ENCODE results near the gene ARHGEF37.

ARHGEF37 gene

GRCh38 chr5:149611326-149611725 lies 30.0 kb downstream of the ARHGEF37 start:
- Histone ChIP-seq H3K36me3 (ENCODE audit: control insufficient read depth, insufficient read depth, low read length) (no peaks in the 10 kb centered on the region), H3K27me3 (ENCODE audit: control insufficient read depth, insufficient read depth, low read length) (no peaks in the 10 kb centered on the region; the same call in 1 of the 2 replicates), H3K4me3 (ENCODE audit: low read length) (no peak overlapping the region), H3K27ac (ENCODE audit: low read length) (no peak overlapping the region), H3K9me3 (ENCODE audit: control insufficient read depth, insufficient read depth, low read length) (no peaks in the 10 kb centered on the region; the same call in 1 of the 2 replicates), H3K4me1 (ENCODE audit: control insufficient read depth, insufficient read depth, low read length) (no peaks in the 10 kb centered on the region)
- no peak for DNase-seq (ENCODE audit: low read depth, low spot score)
- WGBS (ENCODE audit: insufficient coverage, insufficient read length): no CpG with 5 or more reads among the region's 5 CpGs

DNA sequence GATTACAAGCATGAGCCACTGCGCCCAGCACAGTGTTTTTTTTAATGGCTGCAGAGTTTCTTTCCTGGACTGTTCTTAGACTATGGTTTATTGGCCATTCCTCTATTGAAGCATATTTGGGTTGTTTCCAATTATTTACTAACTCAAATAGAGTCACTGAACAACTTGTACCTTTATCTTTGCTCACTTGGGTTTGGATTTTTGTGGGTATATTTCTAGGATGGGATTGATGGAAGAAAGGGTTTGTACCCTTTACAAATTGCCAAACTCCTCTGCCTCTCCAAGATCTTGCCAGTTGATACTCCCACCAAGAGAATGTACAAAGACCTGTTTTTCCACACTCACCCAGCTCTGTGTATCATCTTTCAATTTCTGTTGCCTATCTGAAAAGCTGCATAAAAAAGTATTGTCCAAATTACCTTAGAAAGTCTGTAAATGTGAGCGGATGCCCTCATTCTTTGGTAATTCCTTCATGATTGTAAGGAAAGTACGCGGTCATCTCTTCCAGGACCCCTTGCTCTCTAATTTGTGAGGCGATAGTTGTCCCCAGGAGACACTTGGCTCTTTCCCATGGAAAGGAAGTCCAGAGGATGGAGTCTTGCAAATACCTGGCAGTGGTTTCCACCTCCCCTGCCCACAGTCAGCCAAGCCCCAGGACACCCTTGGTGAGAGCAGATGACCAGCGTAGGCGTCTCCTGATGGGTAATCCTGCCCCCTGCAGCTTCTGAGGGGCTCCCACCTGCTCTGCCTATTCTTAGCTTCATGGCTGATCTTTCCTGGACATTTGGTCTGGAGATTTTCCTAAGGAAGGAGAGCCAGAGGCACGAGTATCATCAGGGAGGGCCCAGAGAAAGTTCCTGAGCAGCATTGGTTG lies 33.0 kb downstream of the ARHGEF37 start:
- Histone ChIP-seq H3K36me3 (ENCODE audit: control insufficient read depth, insufficient read depth, low read length) (no peaks in the 10 kb centered on the region), H3K4me1 (ENCODE audit: control insufficient read depth, insufficient read depth, low read length) (no peaks in the 10 kb centered on the region), H3K27me3 (ENCODE audit: control insufficient read depth, insufficient read depth, low read length) (no peaks in the 10 kb centered on the region; the same call in 1 of the 2 replicates), H3K9me3 (ENCODE audit: control insufficient read depth, insufficient read depth, low read length) (no peaks in the 10 kb centered on the region; the same call in 1 of the 2 replicates), H3K27ac (ENCODE audit: low read length) (no peak overlapping the region), H3K4me3 (ENCODE audit: low read length) (no peak overlapping the region)
- WGBS (ENCODE audit: insufficient coverage, insufficient read length): no CpG with 5 or more reads among the region's 8 CpGs
- no peak for DNase-seq (ENCODE audit: low read depth, low spot score)

DNA sequence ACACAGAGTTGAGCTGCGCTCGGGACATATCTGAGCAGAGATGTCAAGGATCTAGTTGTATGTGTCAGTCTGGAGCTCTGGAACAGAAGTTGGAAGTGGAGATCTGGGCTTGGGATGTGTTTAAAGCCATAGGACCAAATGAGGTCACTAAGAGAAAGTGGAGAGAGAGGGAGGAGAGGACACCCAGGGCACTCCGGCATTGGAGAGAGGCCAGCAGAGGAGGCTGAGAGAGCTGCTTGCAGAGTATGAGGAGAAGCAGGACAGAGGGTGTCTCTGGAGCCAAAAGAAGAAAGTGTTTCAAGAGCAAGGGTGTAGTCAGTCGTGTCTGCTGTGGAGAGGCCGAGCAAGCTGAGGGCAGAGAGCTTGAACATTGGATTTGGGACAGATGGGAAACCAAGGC lies 34.7 kb downstream of the ARHGEF37 start:
- Histone ChIP-seq H3K27ac (ENCODE audit: low read length) (no peak overlapping the region), H3K4me1 (ENCODE audit: control insufficient read depth, insufficient read depth, low read length) (no peaks in the 10 kb centered on the region), H3K9me3 (ENCODE audit: control insufficient read depth, insufficient read depth, low read length) (no peaks in the 10 kb centered on the region), H3K4me3 (ENCODE audit: low read length) (no peak overlapping the region), H3K36me3 (ENCODE audit: control insufficient read depth, insufficient read depth, low read length) (no peaks in the 10 kb centered on the region), H3K27me3 (ENCODE audit: control insufficient read depth, insufficient read depth, low read length) (no peaks in the 10 kb centered on the region; the same call in 1 of the 2 replicates)
- WGBS (ENCODE audit: insufficient coverage, insufficient read length): no CpG with 5 or more reads among the region's 5 CpGs
- no peak for DNase-seq (ENCODE audit: low read depth, low spot score)

- WGBS (ENCODE audit: insufficient coverage, insufficient read length): no CpG with 5 or more reads among the region's 3 CpGs
- Histone ChIP-seq H3K27me3 (ENCODE audit: control insufficient read depth, insufficient read depth, low read length) (no peaks in the 10 kb centered on the region; the same call in 1 of the 2 replicates), H3K36me3 (ENCODE audit: control insufficient read depth, insufficient read depth, low read length) (no peaks in the 10 kb centered on the region), H3K9me3 (ENCODE audit: control insufficient read depth, insufficient read depth, low read length) (no peaks in the 10 kb centered on the region), H3K4me3 (ENCODE audit: low read length) (no peak overlapping the region), H3K4me1 (ENCODE audit: control insufficient read depth, insufficient read depth, low read length) (no peaks in the 10 kb centered on the region), H3K27ac (ENCODE audit: low read length) (no peak overlapping the region)
- DNase-seq (ENCODE audit: low read depth, low spot score): no peak
These were observed 35.5 kb downstream of the ARHGEF37 start for GRCh38 chr5:149616727-149617285.

GRCh38 chr5:149617760-149618306 lies 36.5 kb downstream of the ARHGEF37 start:
- Histone ChIP-seq H3K27ac (ENCODE audit: low read length) (no peak overlapping the region), H3K27me3 (ENCODE audit: control insufficient read depth, insufficient read depth, low read length) (no peaks in the 10 kb centered on the region), H3K36me3 (ENCODE audit: control insufficient read depth, insufficient read depth, low read length) (no peaks in the 10 kb centered on the region), H3K4me1 (ENCODE audit: control insufficient read depth, insufficient read depth, low read length) (no peaks in the 10 kb centered on the region), H3K9me3 (ENCODE audit: control insufficient read depth, insufficient read depth, low read length) (no peaks in the 10 kb centered on the region), H3K4me3 (ENCODE audit: low read length) (no peak overlapping the region)
- DNase-seq (ENCODE audit: low read depth, low spot score): no peak
- no CpG with 5 or more reads among the region's 12 CpGs for WGBS (ENCODE audit: insufficient coverage, insufficient read length)

DNA sequence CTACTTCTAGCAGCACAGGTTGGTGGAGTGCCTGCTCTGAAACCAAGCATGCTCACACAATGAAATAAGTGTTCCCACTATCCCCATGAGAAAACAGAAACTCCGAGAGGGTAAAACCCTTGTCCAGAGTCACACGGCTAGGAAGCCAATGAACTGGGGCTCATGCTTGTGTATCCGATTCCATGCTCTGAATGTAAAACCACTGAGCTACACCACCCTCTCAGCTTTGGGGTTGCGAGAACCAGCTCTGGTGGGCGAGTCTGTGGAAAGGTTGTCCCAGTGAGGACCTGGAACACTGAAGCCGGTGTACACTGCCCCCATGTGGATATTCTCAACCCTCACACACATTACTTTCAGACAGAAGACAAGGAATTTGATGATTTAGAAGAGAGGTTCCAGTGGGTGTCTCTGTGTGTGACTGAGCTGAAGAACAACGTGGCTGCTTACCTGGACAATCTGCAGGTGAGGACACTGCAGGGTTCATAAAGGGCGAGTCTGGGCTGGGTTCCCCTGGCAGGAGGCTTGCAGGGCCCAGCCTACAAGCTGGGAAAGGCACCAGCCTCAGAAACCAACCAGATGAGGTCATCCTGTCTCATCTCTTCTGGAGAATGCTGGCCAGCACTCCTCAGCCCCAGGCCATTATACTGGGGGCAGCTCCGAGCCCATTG lies 37.4 kb downstream of the ARHGEF37 start:
- H3K27me3 ChIP-seq (ENCODE audit: control insufficient read depth, insufficient read depth, low read length): no peaks in the 10 kb centered on the region
- no peak overlapping the region for H3K27ac ChIP-seq (ENCODE audit: low read length)
- WGBS (ENCODE audit: insufficient coverage, insufficient read length): no CpG with 5 or more reads among the region's 9 CpGs
- H3K4me3 ChIP-seq (ENCODE audit: low read length): no peak overlapping the region
- H3K9me3 ChIP-seq (ENCODE audit: control insufficient read depth, insufficient read depth, low read length): no peaks in the 10 kb centered on the region
- DNase-seq (ENCODE audit: low read depth, low spot score): no peak
- no peaks in the 10 kb centered on the region for H3K36me3 ChIP-seq (ENCODE audit: control insufficient read depth, insufficient read depth, low read length)
- H3K4me1 ChIP-seq (ENCODE audit: control insufficient read depth, insufficient read depth, low read length): no peaks in the 10 kb centered on the region

- Histone ChIP-seq H3K4me1 (ENCODE audit: control insufficient read depth, insufficient read depth, low read length) (no peaks in the 10 kb centered on the region), H3K27ac (ENCODE audit: low read length) (no peak overlapping the region), H3K4me3 (ENCODE audit: low read length) (no peak overlapping the region), H3K27me3 (ENCODE audit: control insufficient read depth, insufficient read depth, low read length) (no peaks in the 10 kb centered on the region), H3K36me3 (ENCODE audit: control insufficient read depth, insufficient read depth, low read length) (no peaks in the 10 kb centered on the region), H3K9me3 (ENCODE audit: control insufficient read depth, insufficient read depth, low read length) (no peaks in the 10 kb centered on the region)
- WGBS (ENCODE audit: insufficient coverage, insufficient read length): no CpG with 5 or more reads among the region's 10 CpGs
- no peak for DNase-seq (ENCODE audit: low read depth, low spot score)
These were observed 40.3 kb downstream of the ARHGEF37 start for GRCh38 chr5:149621415-149622098.

GRCh38 chr5:149622466-149622865 lies 41.2 kb downstream of the ARHGEF37 start:
- H3K27me3 ChIP-seq (ENCODE audit: control insufficient read depth, insufficient read depth, low read length): no peaks in the 10 kb centered on the region
- no CpG with 5 or more reads among the region's 3 CpGs for WGBS (ENCODE audit: insufficient coverage, insufficient read length)
- H3K27ac ChIP-seq (ENCODE audit: low read length): no peak overlapping the region
- H3K36me3 ChIP-seq (ENCODE audit: control insufficient read depth, insufficient read depth, low read length): no peaks in the 10 kb centered on the region
- H3K4me1 ChIP-seq (ENCODE audit: control insufficient read depth, insufficient read depth, low read length): no peaks in the 10 kb centered on the region
- no peak overlapping the region for H3K4me3 ChIP-seq (ENCODE audit: low read length)
- no peak for DNase-seq (ENCODE audit: low read depth, low spot score)
- no peaks in the 10 kb centered on the region for H3K9me3 ChIP-seq (ENCODE audit: control insufficient read depth, insufficient read depth, low read length)

GRCh38 chr5:149623473-149623872 lies 42.2 kb downstream of the ARHGEF37 start:
- no CpG with 5 or more reads among the region's 3 CpGs for WGBS (ENCODE audit: insufficient coverage, insufficient read length)
- Histone ChIP-seq H3K4me1 (ENCODE audit: control insufficient read depth, insufficient read depth, low read length) (no peaks in the 10 kb centered on the region), H3K4me3 (ENCODE audit: low read length) (no peak overlapping the region), H3K27me3 (ENCODE audit: control insufficient read depth, insufficient read depth, low read length) (no peaks in the 10 kb centered on the region), H3K9me3 (ENCODE audit: control insufficient read depth, insufficient read depth, low read length) (no peaks in the 10 kb centered on the region), H3K27ac (ENCODE audit: low read length) (no peak overlapping the region), H3K36me3 (ENCODE audit: control insufficient read depth, insufficient read depth, low read length) (no peaks in the 10 kb centered on the region)
- no peak for DNase-seq (ENCODE audit: low read depth, low spot score)

DNA sequence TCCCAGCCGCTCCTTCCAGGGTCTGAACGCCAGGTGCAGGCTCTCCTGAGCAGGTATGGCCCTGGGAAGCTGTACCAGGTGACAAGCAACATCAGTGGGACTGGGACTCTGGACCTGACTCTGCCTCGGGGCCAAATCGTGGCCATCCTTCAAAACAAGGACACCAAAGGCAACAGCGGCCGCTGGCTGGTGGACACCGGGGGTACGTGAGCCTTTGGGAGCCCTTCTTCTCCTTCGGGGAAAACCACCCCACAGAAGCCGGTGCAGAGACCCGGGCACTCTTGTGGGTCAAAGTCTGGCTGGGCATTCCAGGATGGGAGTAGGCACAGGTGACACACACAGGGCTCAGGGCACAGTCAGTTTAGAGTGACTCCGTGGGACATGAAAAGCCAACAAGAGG lies 45.8 kb downstream of the ARHGEF37 start:
- no peaks in the 10 kb centered on the region for H3K4me1 ChIP-seq (ENCODE audit: control insufficient read depth, insufficient read depth, low read length)
- no peaks in the 10 kb centered on the region for H3K36me3 ChIP-seq (ENCODE audit: control insufficient read depth, insufficient read depth, low read length)
- no CpG with 5 or more reads among the region's 12 CpGs for WGBS (ENCODE audit: insufficient coverage, insufficient read length)
- no peaks in the 10 kb centered on the region for H3K9me3 ChIP-seq (ENCODE audit: control insufficient read depth, insufficient read depth, low read length)
- no peak overlapping the region for H3K27ac ChIP-seq (ENCODE audit: low read length)
- no peak overlapping the region for H3K4me3 ChIP-seq (ENCODE audit: low read length)
- no peak for DNase-seq (ENCODE audit: low read depth, low spot score)
- no peaks in the 10 kb centered on the region for H3K27me3 ChIP-seq (ENCODE audit: control insufficient read depth, insufficient read depth, low read length)
